GM04503 (cell line): ENCODE data around the gene RAB5B.
"Not testable (repeated sequence)": the region's sequence is repeated elsewhere in the genome, so short reads cannot be mapped to it uniquely, and the experiment has no call there.

Source experiments
- DNase-seq: peaks from one replicate; pipeline ENCODE4 v3.0.0-alpha.2; 2012; ENCODE audit warnings: low read depth

RAB5B gene

DNA sequence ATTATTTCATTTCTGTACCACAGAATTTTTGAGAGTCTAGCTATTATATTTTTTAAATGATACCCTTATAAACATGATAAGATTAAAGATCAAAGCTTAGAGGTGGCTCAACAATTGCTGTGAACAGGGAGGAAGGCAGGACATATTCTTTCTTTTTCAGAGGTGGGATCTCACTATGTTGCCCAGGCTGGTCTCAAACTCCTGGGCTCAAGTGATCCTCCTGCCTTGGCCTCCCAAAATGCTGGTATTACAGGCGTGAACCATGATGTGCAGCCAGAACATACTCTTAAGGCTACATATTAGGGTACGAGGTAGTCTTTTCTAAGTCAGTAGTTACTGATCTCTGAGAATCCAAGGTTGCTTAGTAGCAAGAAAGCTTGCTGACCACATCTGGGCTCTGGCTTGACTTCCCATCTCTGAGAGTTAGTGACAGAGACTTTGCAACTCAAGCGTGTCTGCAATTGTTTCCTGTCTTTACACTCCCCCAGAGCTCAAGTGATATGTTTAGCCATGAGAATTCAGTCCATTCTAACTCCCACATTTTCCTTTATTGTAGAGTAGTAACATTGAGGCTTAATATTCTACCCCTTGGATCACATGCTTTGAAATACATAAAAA lies 8.6 kb downstream of the RAB5B start:
- no peak for DNase-seq

DNA sequence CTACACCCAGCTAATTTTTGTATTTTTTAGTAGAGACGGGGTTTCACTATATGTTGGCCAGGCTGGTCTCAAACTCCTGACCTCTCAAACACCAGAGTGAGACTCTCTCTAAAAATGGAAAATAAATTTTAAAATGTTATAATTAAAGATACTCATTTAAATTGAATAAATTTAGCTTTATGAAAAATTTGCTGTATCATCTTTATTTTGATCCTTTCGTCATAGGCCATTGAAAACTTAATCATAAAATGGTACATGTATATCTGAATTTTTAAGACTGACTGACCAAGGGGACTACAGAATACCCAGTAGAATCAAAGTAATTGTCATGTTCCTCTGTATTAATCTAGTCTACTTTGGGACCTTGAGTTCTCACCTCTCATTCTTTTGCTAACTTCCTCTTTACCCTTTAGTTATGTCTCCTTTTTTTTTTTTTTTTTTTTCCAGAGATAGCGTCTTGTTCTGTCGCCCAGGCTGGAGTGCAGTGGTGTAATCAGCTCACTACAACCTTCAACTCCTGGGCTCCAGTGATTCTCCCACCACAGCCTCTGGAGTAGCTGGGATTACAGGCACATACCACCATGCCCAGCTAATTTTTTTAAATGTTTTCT lies 9.5 kb downstream of the RAB5B start:
- no peak for DNase-seq

DNA sequence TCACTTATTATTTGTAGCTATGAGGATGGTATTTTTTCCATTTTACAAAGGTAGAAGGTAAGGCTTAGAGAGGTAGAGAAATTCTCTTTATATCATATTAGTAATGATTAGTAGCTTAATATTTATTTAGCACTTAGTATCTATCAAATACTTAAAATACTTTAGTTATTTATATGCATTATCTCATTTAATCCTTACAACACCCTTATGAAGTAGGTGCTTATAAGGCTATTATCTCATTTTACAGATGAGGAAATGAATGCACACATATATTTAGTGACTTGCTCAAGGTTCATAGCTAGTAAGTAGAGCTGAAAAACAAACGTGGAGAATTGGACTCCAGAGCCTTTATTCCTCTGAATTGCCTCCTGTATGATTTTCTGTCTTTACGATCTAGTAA lies 11.0 kb downstream of the RAB5B start:
- no peak for DNase-seq

DNA sequence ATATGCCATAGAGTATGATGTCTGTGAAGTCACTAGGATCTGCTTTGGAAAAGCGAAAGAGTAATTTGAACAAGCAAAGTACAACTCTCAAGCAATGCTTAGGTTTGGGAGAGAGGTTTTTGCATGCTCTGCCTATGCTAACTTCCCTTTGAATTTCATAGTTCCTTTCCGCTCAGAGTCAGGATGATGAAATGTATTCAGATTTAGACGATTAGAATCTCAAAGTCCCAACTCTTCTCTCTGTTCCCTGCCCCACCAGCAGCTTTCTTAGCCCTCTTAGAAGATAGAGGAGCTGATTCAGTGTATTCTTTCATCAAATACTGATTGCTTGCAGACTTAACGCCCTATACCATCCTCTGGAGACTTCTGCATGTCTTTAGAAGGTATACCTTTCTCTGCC lies 11.5 kb downstream of the RAB5B start:
- no peak for DNase-seq

DNA sequence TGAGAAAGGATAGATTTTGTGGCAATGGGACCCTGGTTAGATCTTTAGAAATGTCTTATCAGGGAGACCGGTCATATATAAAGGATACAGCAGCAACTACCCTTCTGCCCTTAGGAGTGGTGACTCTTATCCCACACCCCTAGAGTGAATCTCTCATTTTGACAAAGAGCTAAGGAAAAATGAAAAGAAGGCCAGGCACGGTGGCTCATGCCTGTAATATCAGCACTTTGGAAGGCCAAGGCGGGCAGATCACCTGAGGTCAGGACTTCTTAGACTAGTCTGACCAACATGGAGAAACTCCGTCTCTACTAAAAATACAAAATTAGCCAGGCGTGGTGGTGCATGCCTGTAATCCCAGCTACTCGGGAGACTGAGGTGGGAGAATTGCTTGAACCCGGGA lies 12.1 kb downstream of the RAB5B start:
- not testable (repeated sequence) for DNase-seq

DNA sequence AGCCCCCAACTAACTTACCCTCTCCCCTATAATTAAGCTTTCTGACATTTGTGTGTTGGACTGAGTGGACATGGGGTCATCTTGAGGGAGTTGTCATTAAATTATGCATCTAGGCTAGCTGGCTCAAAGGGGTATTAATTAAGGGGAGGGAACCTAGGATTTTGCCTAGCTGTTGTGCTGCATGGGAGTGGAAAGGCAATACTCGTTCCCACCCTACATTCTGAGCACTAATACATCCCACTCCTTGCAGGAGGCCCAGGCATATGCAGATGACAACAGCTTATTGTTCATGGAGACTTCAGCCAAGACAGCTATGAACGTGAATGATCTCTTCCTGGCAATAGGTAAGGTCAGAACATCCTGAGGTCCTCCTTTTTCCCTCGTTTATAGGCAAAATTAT lies 17.2 kb downstream of the RAB5B start:
- DNase-seq = no peak

DNA sequence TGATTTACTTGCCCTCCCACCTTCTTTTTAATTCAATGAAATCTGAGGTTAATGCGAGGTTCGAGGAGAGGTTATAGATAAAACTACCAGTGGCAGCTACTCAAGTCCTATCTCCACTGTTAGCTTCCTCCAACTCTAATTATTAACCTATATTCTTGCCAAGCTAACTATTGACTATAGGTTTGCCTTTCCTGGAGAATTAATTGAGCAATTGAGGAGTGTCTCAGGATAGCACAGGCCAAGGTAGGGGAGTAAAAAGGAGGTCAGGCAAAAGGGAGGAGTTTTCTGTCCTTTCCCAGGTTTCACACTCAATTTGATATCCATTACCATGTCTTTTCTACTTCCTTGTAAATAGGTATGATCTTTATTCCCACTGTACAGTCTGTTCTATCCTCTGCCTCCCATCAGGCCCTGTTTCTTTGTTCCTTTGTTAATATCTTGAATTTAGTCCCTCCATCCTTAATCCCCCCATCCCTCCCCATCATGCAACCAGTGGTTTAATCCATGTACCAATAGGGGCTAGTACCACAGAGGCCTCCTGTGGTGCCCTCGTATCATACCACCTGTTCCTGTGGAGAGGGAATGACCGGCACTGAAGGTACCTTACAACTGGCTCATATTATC lies 19.5 kb downstream of the RAB5B start:
- no peak for DNase-seq

DNA sequence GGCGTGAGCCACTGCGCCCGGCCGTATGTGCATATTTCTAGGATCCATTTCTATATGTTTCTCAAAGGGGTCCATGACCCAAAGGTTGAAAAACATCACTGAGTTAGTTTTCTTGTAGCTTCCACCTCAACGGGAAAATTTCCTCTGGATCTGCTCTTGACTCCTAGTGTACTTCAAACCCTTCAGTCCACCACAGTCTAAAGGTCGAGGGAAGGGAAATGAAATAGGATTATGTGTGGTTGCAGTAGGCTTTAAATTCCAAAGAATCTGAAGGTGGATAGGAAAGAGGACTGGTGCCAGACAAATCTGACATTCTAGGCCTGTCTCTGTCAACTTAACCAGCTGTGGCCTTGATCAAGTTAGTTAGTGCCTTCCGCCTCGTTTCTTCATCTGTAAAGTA lies 21.5 kb downstream of the RAB5B start:
- DNase-seq = no peak

DNA sequence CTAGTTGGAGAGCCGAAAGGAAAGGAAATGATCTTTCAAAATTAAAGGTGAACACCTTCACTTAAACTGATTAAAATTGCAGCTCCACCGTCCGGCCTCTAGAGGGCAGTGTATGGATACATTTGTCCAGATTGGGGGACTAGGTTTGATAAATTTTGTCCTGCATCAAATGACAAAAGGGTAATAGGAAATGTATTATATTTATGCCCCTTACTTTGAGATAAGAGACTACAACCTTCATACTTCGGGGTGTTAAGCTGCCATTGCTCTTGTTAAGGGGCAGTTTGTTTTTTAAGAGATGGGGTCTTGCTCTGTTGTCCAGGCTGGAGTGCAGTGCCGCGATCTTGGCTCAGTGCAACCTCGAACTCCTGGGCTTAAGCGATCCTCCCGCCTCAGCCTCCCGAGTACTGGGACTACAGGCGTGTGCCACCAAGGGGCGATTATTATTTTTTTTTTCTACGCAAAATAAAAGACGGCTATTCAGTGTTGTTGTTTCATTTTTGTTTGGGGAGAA lies 22.4 kb downstream of the RAB5B start:
- DNase-seq = no peak

DNA sequence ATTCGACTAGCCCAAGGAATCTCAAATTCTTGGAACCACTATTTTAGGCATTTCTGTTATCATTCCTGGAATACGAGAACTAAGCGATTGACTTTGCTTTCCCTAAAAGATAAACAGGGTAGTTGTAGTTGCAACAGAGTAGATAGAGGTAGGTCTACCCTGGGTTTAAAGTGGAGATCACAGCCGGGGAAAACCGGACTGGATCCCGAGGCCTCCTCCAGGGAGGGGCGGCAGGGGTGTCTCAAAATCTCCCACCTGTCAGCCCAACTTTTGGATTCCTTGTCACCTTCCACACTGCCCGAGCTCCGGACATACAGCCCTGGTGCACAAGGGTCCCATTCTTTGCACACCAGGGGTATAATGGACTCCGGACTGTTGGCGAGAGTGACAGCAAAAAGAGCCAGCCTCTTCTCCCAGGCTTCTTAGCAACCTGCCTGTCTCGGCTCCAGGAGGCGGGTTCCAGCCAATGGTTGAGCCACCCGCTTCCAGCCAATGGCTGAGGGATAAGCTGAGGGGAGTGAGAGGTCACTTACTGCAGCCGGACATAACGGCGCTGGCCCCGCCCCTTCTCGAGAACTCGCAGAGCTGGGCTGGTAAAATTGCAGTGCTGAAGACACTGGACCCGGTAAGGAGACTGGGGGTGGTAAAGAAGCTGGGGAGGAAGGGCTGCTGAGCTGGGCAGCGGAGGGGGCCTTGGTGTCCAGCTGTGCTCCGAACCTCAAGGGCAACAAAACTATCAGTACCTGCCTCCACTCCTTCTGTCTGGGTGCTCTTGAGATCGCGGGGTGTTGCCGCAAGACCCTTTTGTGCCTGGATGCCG lies 23.0 kb downstream of the RAB5B start, which contains the start of gene SUOX:
Gene SUOX, plus strand, starts transcription at position 562 of the 820 bp plus-strand sequence. CDS start 4,946 bp downstream, outside the sequence.
- DNase-seq = peak; percentile 83

DNA sequence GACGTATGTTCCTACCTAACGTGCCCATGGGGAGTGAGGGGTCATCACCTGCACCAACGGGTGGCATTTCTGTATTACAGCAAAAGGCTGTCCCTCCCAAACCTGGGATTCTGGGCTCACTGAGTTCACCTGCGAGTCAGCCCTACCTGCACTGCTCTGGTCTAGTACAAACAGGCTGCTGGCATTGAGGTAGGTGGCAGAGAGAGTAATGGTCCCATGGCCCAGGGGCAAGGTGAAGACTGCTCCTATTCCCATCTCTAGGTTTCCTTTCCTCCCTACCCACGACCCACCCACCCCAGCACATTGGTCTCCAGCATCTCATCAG lies 23.6 kb downstream of the RAB5B start:
- no peak for DNase-seq

DNA sequence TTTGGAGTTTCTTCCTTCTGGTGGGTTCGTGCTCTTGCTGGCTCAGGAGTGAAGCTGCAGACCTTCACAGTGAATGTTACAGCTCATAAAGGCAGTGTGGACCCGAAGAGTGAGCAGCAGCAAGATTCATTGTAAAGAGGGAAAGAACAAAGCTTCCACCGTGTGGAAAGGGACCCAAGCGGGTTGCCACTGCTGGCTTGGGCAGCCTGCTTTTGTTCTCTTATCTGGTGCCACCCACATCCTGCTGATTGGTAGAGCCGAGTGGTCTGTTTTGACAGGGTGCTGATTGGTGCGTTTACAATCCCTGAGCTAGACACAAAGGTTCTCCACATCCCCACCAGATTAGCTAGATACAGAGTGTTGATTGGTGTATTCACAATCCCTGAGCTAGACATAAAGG lies 25.6 kb downstream of the RAB5B start:
- not testable (repeated sequence) for DNase-seq

DNA sequence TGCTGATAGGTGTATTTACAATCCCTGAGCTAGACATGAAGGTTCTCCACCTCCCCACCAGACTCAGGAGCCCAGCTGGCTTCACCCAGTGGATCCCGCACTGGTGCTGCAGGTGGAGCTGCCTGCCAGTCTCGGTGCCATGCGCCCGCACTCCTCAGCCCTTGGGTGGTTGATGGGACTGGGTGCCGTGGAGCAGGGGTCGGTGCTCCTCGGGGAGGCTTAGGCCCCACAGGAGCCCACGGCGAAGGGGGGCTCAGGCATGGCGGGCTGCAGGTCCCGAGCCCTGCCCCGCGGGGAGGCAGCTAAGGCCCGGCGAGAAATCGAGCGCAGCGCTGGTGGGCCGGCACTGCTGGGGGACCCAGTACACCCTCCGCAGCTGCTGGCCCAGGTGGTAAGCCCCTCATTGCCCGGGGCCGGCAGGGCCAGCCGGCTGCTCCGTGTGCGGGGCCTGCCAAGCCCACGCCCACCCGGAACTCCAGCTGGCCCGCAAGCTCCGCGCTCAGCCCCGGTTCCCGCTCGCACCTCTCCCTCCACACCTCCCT lies 26.2 kb downstream of the RAB5B start:
- not testable (repeated sequence) for DNase-seq

DNA sequence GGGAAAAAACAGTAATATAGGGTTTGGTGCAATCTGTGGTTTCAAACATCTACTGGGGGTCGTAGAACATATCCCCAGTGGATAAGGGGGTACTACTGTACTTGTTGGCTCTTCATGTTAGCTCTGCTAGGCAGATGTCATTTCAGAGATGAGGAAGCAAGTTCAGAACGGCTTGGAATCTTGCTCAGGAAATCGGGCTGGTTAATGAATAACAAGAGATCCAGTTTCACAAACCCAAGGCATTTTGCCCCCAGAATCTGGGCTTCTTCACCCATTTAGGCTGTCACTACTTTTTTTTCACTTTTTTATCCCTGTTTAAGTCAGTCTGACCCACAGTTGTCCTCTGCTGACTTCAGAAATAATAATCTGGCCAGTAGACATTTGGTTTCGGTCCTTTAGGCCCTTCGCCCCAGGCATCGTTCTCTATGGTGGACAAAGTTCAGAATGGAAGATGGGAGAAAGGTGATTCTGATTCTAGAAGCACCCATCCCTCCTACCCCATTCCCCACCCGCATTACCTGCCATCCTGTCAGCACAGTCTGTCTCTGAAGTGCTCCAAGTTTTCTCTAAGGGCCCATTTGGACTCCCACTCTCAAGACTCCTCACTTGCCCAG lies 27.7 kb downstream of the RAB5B start:
- no peak for DNase-seq

DNA sequence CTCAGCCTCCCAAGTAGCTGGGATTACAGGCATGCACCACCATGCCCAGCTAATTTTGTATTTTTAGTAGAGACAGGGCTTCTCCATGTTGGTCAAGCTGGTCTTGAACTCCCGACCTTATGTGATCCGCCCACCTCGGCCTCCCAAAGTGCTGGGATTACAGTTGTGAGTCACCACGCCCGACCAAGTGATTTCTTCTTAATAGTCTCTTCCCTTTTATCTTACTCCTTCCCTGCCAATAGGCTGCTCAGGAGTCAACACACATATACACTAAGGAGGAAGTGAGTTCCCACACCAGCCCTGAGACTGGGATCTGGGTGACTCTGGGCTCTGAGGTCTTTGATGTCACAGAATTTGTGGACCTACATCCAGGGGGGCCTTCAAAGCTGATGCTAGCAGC lies 29.5 kb downstream of the RAB5B start:
- not testable (repeated sequence) for DNase-seq

DNA sequence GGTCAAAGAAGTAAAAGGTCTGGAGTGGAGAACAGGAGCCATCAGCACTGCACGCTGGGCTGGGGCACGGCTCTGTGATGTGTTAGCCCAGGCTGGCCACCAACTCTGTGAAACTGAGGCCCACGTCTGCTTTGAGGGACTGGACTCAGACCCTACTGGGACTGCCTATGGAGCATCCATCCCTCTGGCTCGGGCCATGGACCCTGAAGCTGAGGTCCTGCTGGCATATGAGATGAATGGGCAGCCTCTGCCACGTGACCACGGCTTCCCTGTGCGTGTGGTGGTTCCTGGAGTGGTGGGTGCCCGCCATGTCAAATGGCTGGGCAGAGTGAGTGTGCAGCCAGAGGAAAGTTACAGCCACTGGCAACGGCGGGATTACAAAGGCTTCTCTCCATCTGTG lies 30.3 kb downstream of the RAB5B start:
- DNase-seq = no peak

DNA sequence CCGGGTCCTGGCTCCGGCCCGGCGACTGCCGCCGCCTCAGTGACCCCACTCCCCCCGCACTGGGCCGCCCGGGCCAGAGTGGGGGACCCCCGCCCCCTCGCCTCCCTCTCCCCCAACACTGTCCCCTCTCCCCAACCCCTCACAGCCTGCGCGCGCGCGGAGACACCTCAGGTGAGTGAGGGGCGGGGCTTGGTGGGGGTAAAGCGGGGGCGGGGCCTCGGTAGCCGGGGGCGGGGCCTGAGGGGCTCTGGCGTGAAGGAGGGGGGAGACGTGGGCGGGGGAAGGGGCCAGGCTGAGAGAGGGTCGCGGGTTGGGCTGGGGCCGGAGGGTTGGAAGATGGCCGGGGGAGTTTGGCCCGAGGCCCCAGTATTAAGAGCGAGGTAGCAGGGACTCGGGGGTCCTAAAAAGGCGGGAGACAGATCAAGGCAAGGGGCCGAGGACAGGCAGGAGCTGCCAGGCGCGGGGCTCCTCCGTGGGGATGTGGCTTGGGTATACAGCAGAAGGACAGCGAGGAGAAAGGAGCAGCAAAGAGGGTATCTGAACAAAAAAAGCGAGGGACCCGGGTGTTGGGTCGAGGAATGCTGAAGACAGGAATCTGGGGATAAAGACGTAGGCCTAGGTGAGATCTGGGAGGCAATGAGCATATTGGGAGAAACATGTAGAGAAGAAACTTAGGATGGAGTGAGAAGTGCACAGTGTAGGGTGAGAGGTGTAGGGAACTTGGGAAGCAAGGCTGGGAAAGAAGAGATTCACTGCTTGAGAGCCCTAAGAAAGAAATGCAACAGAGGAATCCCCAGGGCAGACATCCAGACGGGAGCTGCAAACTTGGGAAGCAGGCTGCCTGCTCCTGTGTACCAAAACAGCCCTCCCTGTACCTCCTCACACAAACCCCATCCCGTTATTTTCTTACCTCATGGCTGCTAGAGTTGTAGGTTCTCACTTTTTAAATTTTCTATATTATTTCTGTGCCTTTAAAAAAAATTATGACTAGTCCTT lies 34.0 kb downstream of the RAB5B start:
- DNase-seq = no peak

DNA sequence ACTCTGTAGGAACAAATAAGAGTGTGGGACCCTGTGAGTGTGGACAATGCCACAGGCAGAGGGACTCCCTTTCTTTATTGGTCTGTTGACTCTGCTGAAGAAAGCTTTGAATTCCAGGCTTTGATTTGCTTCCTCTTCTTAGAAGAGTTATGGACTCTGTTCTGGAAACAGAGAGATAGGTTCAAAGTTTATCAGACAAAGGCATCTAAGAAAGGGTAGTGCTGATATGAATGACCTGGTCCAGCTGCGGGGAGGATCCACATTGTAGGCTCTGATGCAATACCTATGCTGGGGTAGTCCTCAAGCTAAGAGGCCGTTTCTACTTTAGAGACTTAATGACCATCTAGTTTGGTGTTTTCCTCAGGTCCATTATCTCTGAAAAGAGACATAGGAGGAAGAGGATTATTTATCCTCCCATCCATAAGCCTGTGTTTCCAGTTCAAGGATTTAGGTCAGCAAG lies 36.3 kb downstream of the RAB5B start:
- no peak for DNase-seq

DNA sequence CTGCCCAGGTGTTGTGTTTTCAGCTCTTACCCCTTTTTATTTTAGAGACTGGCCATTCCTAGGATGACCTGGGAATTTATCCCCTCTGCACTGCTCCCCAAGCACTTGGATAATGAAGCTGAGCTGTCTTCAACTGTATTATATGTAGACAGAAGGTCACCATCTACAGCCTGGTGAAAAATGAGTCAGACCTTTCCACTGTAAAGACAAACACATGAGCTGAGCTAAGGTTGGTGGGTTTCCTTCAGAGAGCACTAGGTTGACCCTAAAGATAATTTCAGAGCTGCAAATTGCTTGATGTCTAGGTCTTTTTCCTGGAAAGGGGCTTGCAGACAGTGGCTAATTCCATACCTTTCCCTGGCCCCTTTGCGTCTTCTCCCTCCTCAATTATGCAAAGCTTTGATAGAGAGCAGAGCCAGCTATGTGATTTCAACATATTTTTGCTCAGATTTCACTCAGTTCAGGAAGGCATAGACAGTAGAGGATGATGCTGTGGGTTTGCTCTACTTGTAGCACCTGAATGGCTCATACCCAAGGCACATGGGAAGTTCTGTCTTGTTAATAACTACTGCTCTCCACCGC lies 37.7 kb downstream of the RAB5B start:
- DNase-seq = no peak

DNA sequence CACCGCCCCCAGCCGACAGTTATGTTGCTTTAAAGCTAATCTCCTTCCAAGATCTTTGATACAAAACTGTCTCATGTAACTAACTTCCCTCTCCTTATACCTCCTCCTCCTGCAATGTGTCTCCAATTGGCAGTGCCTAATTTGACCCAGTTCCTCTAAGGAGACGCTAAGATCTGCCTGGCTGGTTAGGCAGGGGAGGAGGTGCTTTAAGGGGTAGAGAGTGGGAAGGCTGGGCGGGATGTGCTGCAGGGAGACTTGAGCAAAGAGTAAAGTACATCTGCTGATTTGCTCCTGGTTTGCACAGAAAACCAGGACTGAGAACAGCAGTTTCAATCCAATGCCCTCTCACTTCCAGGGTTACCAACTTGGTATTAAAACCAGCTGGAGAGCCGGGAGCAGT lies 39.6 kb downstream of the RAB5B start:
- DNase-seq = no peak
